Bone marrow (tissue), 2 donors: ENCODE measurements around the gene WBP1L.

Experiments used
- DNase-seq, 2 donors: peaks; one replicate each; lab custom pipeline; 2025; lab: John Stamatoyannopoulos, UW

WBP1L gene

DNA sequence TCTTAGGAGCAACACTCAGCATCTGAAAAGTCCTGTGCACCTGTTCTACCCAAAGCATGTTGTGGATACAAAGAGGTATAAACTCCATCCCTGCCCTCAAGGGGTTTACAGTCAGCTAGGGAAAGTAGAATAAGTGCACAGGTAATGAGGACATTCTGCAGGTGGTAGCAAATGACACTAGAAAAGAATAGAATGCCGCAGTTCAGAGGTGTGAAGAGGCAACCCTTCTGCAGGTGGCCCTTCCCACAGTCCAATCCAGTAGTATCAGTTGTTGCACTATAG, 36.7 kb downstream of the WBP1L start:
- DNase-seq, result no peak

DNA sequence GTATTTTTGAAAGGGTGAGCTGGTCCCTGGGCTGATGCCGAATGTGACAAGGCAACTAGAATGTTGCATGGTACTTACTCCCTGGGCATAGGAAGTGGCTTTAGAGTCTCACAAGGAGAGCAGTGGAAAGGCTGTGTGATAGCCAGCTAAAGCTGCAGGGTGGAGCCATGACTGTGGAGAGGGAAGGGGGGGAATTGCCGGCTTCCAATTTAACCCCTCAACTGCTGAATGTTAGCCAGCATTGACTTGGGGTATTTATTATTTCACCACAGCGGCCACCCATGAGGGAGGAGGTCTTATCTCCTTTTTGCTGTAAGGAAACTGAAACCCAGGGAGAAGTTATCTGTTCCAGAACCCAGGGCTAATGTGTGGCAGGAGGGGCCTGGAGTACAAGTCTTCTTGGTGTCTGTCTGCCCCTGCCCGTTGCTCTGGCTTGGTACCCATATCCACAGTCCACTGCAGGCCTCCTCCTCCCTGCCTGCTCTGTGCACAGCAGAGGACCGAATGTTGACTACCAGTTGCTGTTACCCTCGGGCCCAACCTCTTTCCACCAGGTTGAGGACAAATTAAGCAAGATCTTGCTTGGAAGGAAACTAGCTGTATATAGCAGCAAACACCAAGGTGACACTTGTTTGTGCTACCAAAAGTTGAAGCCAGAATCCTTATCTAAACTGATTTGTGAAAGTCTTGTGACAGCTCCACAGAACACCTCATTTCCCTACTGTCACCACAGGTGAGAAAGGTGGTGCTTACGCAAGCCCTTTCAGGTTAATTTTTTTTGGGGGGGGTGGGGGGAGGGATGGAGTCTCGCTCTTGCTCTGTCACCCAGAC, 37.6 kb downstream of the WBP1L start:
- no peak for DNase-seq

DNA sequence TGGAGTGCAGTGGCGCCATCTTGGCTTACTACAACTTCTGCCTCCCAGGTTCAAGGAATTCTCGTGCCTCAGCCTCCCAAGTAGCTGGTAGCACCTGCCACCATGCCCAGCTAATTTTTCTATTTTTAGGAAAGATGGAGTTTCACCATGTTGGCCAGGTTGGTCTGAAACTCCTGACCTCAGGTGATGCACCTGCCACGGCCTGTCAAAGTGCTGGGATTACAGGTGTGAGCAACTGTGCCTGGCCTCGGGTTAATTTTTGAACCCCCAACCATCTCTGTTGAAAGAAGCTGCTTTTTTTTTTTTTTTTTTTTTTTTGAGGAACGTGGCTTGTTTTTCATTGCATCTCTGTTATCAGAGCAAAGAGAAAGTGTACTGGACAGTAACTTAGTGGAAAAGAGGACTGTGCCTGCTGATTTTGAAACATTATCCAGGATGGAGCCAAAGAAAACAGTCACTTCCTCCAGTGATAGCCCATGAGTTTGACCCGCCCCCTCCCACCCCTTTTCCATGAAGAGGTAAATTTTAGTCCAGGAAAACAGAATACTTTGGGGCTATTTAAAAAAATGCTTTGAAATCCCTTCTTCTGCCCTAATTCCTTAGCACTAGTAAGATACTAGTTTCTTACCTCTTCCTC, 38.3 kb downstream of the WBP1L start:
- DNase-seq, result no peak

- DNase-seq, result no peak
These were observed 39.2 kb downstream of the WBP1L start for GRCh38 chr10:102782673-102783551.

DNA sequence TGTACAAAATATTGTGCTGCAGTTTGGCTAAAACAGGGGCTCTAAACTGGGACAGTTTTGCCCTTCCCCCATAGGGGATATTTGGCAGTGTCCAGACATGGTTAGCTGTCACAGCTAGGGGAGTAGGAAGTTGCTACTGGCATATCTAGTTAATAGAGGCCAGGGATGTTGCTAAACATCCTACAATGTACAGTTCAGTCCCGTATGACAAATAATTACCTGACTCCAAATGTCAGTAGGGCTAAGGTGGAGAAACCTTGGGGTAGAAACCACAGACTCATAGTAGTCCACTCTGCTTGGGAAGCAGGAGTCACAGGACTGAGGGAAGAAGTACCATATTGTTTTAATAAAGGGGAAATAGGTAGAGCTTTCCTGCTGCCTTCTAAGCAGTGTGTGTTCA, 39.8 kb downstream of the WBP1L start:
- no peak for DNase-seq

DNA sequence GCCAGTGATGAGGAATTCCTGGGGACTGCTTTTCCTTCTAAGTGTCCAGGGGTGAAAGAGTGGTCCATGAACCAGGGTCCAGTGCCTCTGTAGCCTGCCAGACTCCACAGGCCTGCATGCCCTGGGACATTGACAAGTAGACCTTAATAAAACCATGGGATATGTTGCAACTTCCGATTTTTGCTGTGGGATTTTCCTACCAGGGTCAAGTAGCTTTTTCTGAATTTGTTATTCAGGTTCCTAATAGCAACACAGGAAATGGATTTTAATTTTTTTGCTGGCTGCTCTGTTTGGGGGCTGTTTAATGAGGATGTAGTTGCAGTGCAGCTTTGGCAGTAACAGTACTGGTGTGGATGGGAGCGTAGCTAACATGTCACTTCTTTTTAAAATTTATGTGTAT, 42.1 kb downstream of the WBP1L start:
- DNase-seq, result peak in 1 of 2 donors; percentile 72

DNA sequence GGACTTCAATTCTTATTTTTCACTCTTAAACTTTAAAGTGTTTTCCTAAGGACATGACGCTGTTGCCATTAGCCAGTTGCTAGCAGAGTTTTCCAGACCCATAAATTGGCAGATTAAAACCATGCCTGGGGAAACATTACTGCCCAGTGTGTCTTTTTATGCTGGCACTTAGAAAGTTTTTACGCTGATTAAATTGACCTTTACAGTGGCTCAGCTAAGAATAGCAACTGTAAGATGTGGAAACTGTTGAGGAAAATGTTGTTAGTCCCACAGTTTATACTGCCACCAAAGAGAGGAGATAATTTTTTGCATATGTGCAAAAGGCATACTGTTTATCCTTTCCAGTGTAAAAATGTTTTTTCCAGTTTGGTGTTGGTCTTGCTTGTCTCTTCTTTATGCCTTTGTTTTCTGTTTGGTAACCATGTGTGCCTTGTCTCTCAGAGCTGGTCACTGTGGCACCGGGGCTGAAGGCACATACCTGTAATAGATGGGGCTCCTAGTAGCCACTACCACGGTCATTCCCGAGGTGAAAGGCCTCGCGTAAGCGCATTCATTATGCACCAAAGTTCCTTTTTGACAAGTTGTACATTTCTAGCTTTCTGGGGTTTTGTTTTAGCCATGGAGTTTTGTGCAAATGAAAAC, 48.1 kb downstream of the WBP1L start:
- DNase-seq, result no peak

GRCh38 chr10:102795453-102796406, 52.0 kb downstream of the WBP1L start:
- DNase-seq, result no peak

GRCh38 chr10:102796407-102797176, 52.8 kb downstream of the WBP1L start:
- no peak for DNase-seq

- no peak for DNase-seq
These were observed 56.1 kb downstream of the WBP1L start for GRCh38 chr10:102799691-102800471.

- DNase-seq, result no peak
These were observed 57.0 kb downstream of the WBP1L start for GRCh38 chr10:102800611-102801335.

- DNase-seq, result no peak
These were observed 57.7 kb downstream of the WBP1L start for GRCh38 chr10:102801496-102801895.

- DNase-seq, result no peak
These were observed 58.2 kb downstream of the WBP1L start for GRCh38 chr10:102801978-102802377.

GRCh38 chr10:102802920-102803534, 59.3 kb downstream of the WBP1L start:
- DNase-seq, result no peak

DNA sequence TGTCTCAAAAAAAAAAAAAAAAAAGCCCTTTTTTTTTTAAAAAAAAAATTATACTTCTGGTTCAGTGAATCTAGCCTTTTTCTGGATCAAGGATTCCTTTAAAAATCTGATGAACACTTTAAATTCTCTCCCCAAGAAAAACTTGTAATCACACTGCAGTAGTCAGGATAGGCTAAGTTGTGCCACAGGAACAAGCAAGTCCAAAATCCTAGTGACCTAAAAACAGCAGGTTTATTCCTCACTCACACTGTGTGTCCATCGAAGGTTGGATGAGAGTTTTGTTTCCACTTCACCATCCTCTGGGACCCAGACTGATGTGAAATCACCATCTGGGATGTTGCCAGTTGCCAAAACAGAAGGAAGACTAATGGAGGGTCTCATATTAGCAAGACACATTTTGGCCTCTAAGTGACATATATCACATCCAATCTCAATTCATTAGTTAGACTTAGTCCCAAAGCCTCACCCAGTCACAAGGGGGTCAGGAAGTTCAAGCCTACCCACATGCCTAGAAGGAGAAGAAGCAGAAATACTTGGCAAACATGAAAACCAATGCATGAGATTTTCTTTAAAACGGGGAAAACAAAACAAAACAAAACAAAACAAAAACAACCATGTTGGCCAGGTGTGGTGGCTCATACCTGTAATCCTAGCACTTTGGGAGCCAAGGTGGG, 60.8 kb downstream of the WBP1L start:
- no peak for DNase-seq

DNA sequence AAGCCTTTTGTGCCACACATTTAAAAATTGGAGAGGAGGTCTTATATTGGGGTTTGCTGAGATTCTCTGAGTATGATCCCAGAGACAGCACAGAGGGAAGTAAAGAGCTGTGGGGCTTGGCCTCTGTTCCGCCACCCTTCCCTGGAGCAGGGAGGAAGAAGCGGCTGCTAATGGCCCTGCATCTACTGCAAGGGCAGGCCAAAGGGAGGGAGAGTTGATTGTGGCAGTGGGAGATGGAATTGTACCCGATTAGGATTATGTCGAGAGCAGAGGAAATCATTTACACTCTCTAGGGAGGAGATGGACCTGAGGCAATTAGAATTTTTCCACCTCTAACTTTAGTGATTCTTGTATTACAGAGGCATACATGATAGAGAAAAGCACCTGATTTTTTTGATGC, 64.6 kb downstream of the WBP1L start:
- DNase-seq, result no peak

DNA sequence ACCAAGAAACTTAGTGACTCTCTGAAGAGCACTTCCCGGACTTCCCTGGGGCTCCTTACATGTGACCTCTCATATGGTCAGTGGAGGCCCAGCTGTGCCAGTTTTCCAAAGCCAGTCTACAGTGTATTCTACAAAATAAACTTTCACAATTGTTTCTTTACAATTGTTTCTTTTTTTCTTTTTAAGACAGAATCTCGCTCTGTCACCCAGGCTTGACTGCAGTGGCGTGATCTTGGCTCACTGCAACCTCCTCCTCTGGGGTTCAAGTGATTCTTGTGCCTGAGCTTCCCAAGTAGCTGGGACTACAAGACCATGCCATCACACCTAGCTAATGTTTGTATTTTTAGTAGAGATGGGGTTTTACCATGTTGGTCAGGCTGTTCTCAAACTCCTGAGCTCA, 67.6 kb downstream of the WBP1L start:
- DNase-seq, result no peak
